Measurements from ENCODE around the gene KLHL26.

The KLHL26 gene

GRCh38 chr19:18660051-18660910 lies 23.5 kb downstream of the KLHL26 start:
- TF ChIP-seq CTCF (IDR thresholded peaks at IDR 0.05; ENCODE audit: control insufficient read depth, insufficient read depth, low read depth, low read length, missing control alignments) = no peak
- DNase-seq (ENCODE audit: low read depth) = no peak
- H3K4me3 ChIP-seq (ENCODE audit: control insufficient read depth, low read depth, low read length) = peak overlapping the region; percentile 17

GRCh38 chr19:18660939-18661670 lies 24.3 kb downstream of the KLHL26 start:
- no peak for TF ChIP-seq CTCF (IDR thresholded peaks at IDR 0.05; ENCODE audit: control insufficient read depth, insufficient read depth, low read depth, low read length, missing control alignments)
- no peak overlapping the region; the same call in 1 of the 2 replicates for H3K4me3 ChIP-seq (ENCODE audit: control insufficient read depth, low read depth, low read length)
- DNase-seq (ENCODE audit: low read depth) = no peak

DNA sequence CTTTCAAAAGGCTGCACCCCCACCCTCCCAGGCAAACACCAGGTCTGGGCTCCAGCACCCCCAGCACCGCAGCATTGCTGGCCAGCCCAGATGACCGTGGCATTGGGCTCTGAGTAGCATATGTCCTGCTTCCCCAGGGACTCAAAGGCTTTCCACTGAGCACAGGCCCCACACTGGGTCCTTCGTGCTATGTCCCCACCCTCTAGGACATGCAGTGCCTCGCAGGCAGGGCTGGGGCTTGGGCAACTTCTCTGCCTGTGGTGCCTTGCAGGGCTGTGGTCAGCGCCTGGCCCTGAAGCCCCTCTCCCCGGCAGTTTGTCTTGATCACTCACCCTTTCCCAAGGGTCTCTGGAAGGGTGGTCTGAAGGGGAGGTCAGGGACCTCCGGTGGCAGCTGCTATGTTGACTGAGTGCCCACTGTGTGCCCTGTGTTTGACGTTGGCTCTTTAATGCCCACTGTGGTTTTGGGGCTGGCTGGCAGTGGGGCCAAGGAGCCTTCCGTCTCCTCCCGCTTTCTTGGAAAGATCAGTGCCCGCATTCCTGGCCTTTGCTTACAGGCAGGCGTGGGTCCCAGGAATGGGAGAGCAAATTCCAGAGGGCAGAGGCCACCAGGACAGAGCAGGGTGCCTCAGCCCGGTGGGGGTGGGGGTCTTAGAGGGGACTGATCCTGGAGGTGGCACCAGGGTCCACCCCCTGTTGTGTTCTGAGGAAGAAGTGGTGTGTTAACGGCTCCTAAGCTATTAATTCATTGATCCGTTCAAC lies 26.3 kb downstream of the KLHL26 start:
- no peak for DNase-seq (ENCODE audit: low read depth)
- TF ChIP-seq CTCF (IDR thresholded peaks at IDR 0.05; ENCODE audit: control insufficient read depth, insufficient read depth, low read depth, low read length, missing control alignments) = no peak

DNA sequence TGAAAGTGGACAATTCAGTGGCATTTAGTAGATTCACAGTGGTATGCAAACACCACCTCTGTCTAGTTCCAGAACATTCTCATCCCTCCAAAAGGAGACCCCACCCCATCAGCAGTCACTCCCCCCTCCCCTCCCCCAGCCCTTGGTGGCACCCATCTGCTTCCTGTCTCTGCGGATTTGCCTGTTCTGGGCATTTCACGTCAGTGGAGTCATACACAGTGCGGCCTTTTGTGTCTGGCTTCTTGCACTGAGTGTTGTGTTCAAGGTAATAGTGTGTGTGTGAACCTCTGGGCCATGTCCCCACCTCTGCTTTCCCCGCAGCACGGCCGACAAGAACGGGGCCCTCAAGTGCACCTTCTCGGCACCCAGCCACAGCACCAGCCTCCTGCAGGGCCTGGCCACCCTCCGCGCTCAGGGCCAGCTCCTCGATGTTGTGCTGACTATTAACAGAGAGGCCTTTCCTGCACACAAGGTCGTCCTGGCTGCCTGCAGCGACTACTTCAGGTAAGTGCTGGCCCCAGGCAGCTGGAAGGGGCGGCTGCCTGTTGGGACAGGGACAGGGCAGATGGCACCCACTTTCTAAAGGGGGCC lies 27.2 kb downstream of the KLHL26 start:
- DNase-seq (ENCODE audit: low read depth) = no peak

More for the DNA sequence above, 26.3 kb downstream of the KLHL26 start:
- H3K4me3 ChIP-seq (ENCODE audit: control insufficient read depth, low read depth, low read length) = no peak overlapping the region

DNA sequence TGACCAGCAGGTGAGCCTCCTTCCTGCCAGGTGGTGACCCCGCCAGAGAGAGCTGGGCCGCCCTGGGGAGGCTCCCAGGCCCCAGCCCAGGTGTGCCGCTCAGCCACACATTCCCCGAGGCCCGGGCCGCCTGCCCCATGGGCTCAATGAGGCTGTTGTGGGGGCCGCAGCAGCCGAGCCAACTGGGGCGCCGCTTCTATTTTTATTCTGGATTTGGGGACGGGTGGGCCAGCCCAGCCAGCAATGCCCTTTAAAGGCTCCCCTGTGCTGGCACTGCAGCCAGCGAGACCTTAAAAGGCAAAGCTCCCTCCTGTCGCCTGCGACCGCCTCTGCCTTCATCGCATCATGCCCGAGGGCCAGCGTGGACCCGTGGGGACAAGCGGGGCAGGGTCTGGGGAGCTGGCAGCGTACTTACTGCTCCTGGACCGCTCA lies 29.0 kb downstream of the KLHL26 start:
- DNase-seq (ENCODE audit: low read depth) = no peak
- H3K4me3 ChIP-seq (ENCODE audit: control insufficient read depth, low read depth, low read length) = no peak overlapping the region
- no peak for TF ChIP-seq CTCF (IDR thresholded peaks at IDR 0.05; ENCODE audit: control insufficient read depth, insufficient read depth, low read depth, low read length, missing control alignments)

More for the DNA sequence above, 27.2 kb downstream of the KLHL26 start:
- H3K4me3 ChIP-seq (ENCODE audit: control insufficient read depth, low read depth, low read length) = no peak overlapping the region
- TF ChIP-seq CTCF (IDR thresholded peaks at IDR 0.05; ENCODE audit: control insufficient read depth, insufficient read depth, low read depth, low read length, missing control alignments) = no peak

- no peak for TF ChIP-seq CTCF (IDR thresholded peaks at IDR 0.05; ENCODE audit: control insufficient read depth, insufficient read depth, low read depth, low read length, missing control alignments)
- DNase-seq (ENCODE audit: low read depth) = no peak
- H3K4me3 ChIP-seq (ENCODE audit: control insufficient read depth, low read depth, low read length) = no peak overlapping the region
Measured at GRCh38 chr19:18666317-18666716, 29.5 kb downstream of the KLHL26 start.
